ENCODE results near the gene ZNF786. TPM values are rescaled to one million over a fixed set of nuclear protein-coding genes. Genes with fewer than 3 reads are reported as not detected.
A peak's percentile ranks its signal among the peaks of the same experiment; 100 is the strongest.
"Not testable (repeated sequence)": the region's sequence is repeated elsewhere in the genome, so short reads cannot be mapped to it uniquely, and the experiment has no call there.

The ZNF786 gene
- total RNA-seq, 8 experiments from 2014 or later, result 2.5 to 15.6 (median 7.1) TPM

- in situ Hi-C loops (cut with MboI; ENCODE audit: low pct_unique_long_range_greater_than_20kb in 2 of 9, low sequenced_read_pairs in 9 of 9, unreplicated experiment in 9 of 9), result no loop called here
- no peak overlapping the region for H3K4me3 ChIP-seq
- WGBS, 10 experiments, result 81 to 100% (median 91%) methylated on average over 1 to 4 of the region's 4 CpGs; no CpG with 5 or more reads in 2 of the 10 experiments
- H3K27ac ChIP-seq, result no peak overlapping the region
- no peak for ATAC-seq (replicated peaks in 6 of 8)
- H3K4me1 ChIP-seq (replicated peaks in 1 of 2), result no peaks in the 10 kb centered on the region
Measured at GRCh38 chr7:149072438-149072775, 18.1 kb downstream of the ZNF786 start.

- WGBS, 10 experiments, result 65 to 100% (median 92%) methylated on average over 2 to 14 of the region's 46 CpGs; no CpG with 5 or more reads in 3 of the 10 experiments
- in situ Hi-C loops (cut with MboI; ENCODE audit: low pct_unique_long_range_greater_than_20kb in 2 of 9, low sequenced_read_pairs in 9 of 9, unreplicated experiment in 9 of 9), result no loop called here
- peak in 5 of 8 experiments; percentile 33 to 64 (median 42) for ATAC-seq (replicated peaks in 6 of 8)
- H3K4me3 ChIP-seq, result no peak overlapping the region
- no peaks in the 10 kb centered on the region for H3K4me1 ChIP-seq (replicated peaks in 1 of 2)
- H3K27ac ChIP-seq, result no peak overlapping the region
Measured at GRCh38 chr7:149071641-149072437, 18.7 kb downstream of the ZNF786 start.

DNA sequence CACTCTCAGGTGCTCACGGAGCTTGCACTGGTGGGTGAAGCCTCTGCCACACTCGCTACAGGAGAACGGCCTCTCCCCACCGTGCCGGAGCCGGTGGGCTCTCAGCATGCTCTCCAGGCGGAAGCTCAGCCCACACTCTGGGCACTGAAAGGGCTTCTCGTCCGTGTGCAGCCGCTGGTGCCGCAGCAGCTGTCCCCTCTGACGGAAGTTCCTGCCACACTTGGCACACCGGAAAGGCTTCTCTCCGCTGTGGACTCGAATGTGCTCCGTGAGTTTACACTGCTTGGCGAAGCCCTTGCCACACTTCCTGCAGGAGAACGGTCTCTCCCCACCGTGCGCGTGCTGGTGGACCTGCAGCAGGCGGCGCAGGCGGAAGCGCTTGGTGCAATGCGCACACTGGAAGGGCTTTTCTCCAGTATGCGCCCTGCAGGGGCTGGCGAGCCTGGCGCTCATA, 19.3 kb downstream of the ZNF786 start:
- Histone ChIP-seq H3K27ac (peak overlapping the region in 1 of 2 donors; percentile 37), H3K4me1 (replicated peaks in 1 of 2) (no peaks in the 10 kb centered on the region), H3K4me3 (no peak overlapping the region)
- 92 to 100% (median 100%) methylated on average over 1 to 14 of the region's 29 CpGs; no CpG with 5 or more reads in 3 of the 10 experiments for WGBS, 10 experiments
- ATAC-seq (replicated peaks in 6 of 8), result peak in 1 of 8 experiments; percentile 23
- in situ Hi-C loops (cut with MboI; ENCODE audit: low pct_unique_long_range_greater_than_20kb in 2 of 9, low sequenced_read_pairs in 9 of 9, unreplicated experiment in 9 of 9), result no loop called here

DNA sequence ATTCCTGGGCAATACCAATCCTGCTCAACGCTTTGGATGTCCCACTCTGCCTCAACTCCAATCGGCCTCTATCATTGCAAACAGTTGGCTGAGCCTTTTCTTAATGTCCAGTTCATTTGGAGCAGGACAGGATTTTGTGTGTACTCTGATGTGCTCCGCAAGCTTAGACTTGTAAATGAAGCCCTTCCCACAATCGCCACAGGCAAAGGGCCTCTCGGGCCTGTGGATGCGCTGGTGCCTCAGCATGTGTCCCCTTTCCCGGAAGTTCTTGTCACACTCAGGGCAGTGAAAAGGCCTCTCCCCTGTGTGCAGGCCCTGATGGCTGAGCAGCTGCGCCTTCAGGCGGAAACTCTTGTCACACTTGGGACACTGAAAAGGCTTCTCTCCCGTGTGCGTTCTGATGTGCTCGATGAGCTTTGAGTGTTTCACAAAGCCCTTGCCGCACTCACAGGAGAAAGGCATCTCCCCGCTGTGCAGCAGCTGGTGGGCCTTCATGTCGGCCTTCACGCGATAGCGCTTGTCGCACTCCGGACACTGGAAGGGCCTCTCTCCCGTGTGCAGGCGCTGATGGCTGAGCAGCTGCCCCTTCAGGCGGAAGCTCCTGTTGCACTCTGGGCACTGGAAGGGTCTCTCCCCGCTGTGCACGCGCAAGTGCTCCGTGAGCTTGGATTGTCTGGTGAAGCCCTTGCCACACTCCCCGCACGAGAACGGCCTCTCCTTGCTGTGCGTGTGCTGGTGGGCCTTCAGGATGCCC, 20.0 kb downstream of the ZNF786 start:
- H3K27ac ChIP-seq, result peak overlapping the region in 1 of 2 donors; percentile 37
- in situ Hi-C loops (cut with MboI; ENCODE audit: low pct_unique_long_range_greater_than_20kb in 2 of 9, low sequenced_read_pairs in 9 of 9, unreplicated experiment in 9 of 9), result no loop called here
- peaks cover 0 to 2% of the 10 kb centered on the region in 2 donors for H3K4me1 ChIP-seq (replicated peaks in 1 of 2)
- no peak overlapping the region for H3K4me3 ChIP-seq
- ATAC-seq (replicated peaks in 6 of 8), result peak in 2 of 8 experiments; percentile 3 to 30
- WGBS, 10 experiments, result 74 to 100% (median 86%) methylated on average over 1 to 22 of the region's 31 CpGs; no CpG with 5 or more reads in 3 of the 10 experiments

- Histone ChIP-seq H3K27ac (no peak overlapping the region), H3K4me3 (no peak overlapping the region), H3K4me1 (replicated peaks in 1 of 2) (peaks cover 5 to 6% of the 10 kb centered on the region in 2 donors)
- no peak for ATAC-seq (replicated peaks in 6 of 8)
- 50 to 92% (median 80%) methylated on average over 1 to 4 of the region's 4 CpGs; no CpG with 5 or more reads in 3 of the 10 experiments for WGBS, 10 experiments
- in situ Hi-C loops (cut with MboI; ENCODE audit: low pct_unique_long_range_greater_than_20kb in 2 of 9, low sequenced_read_pairs in 9 of 9, unreplicated experiment in 9 of 9), result no loop called here
Measured at GRCh38 chr7:149067869-149068268, 22.6 kb downstream of the ZNF786 start.

DNA sequence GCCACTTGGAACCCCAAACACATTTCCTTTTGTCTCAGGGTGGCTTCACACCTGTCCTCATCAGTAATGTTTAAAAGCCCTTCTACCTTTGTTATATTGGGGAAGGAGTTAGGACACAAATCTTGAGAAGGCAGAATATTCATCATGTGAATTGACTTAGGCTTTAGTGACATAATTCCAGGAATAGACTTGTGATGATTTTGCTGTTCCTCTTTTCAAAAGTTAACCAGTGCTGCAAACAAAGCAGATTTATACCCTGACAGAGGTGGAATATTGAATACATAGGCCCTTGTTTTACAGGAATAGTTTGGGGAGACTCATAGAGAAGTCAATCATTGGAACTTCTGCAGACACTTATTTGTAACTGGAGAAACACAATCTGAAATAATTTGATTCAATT, 27.0 kb downstream of the ZNF786 start:
- H3K27ac ChIP-seq, result no peak overlapping the region

DNA sequence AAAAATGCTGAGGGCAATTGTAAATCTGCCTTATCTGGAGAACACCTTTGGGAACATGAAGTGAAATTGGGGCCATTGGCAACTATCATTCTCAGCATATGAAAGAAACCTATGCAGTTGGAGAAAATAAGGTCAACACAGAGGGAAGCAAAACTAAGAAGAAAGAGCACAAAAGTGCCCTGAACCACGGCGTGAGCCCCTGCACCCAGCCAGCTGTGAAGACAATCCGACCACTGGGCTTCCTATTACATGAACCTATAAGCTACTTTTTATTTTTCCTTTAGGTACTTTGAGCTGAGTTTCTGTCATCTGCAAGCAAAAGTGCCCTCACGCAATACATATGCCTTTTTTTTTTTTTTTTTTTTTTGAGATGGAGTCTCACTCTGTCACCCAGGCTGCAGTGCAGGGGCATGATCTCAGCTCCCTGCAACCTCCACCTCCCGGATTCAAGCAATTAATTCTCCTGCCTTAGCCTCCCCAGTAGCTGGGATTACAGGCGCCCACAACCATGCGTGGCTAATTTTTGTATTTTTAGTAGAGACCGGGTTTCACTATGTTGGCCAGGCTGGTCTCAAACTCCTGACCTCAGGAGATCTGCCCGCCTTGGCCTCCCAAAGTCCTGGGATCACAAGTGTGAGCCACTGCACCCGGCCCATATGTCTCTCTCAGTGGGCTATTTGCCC, 28.2 kb downstream of the ZNF786 start:
- ATAC-seq (replicated peaks in 6 of 8); H3K27ac ChIP-seq; in situ Hi-C loops (cut with MboI; ENCODE audit: low pct_unique_long_range_greater_than_20kb in 2 of 9, low sequenced_read_pairs in 9 of 9, unreplicated experiment in 9 of 9); H3K4me1 ChIP-seq (replicated peaks in 1 of 2); H3K4me3 ChIP-seq: not testable (repeated sequence)
- WGBS, 10 experiments, result 33 to 100% (median 89%) methylated on average over 3 to 8 of the region's 10 CpGs; no CpG with 5 or more reads in 2 of the 10 experiments

More for the DNA sequence above, 27.0 kb downstream of the ZNF786 start:
- no peak for ATAC-seq (replicated peaks in 6 of 8)
- Histone ChIP-seq H3K4me3 (no peak overlapping the region), H3K4me1 (replicated peaks in 1 of 2) (peaks cover 5 to 6% of the 10 kb centered on the region in 2 donors)
- in situ Hi-C loops (cut with MboI; ENCODE audit: low pct_unique_long_range_greater_than_20kb in 2 of 9, low sequenced_read_pairs in 9 of 9, unreplicated experiment in 9 of 9), result no loop called here

DNA sequence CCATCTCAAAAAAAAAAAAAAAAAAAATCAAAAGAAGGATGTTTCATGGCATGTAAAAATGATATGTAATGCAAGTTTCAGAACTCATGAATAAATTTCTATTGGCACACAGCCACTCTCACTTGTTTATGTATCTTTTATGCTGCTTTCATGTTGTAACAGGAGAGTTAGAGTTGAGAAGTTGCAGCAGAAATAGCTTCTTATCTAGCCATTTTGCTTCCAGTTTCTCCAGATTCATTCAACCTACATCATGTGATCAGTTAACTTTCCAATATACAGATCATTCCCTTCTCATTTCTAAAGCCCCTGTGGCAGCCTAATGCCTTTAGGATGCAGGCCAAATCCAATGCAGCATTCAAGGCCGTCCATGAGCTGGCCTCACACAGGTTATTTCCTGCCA, 30.4 kb downstream of the ZNF786 start:
- peak in 1 of 8 experiments; percentile 16 for ATAC-seq (replicated peaks in 6 of 8)
- in situ Hi-C loops (cut with MboI; ENCODE audit: low pct_unique_long_range_greater_than_20kb in 2 of 9, low sequenced_read_pairs in 9 of 9, unreplicated experiment in 9 of 9), result no loop called here

DNA sequence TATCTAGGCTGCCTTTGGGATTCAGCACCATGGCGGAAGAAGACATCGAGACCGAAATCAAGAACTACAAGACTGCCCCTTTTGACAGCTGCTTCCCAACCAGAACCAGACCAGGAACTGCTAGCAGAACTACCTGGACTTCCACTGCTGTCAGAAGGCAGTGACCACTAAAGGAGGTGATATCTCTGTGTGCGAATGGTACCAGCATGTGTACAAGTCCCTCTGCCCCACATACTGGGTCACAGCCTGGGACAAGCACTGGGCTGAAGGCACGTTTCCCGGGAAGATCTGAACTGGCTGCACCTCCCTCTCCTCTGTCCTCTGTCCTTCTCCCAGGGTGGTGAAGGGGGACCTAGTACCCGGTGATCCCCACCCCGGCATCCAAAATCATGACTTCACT, 36.6 kb downstream of the ZNF786 start:
- 78 to 100% (median 84%) methylated on average over 1 to 6 of the region's 8 CpGs; no CpG with 5 or more reads in 2 of the 10 experiments for WGBS, 10 experiments
- no peaks in the 10 kb centered on the region for H3K4me1 ChIP-seq (replicated peaks in 1 of 2)
- H3K4me3 ChIP-seq, result no peak overlapping the region
- no peak for ATAC-seq (replicated peaks in 6 of 8)
- H3K27ac ChIP-seq, result no peak overlapping the region
- in situ Hi-C loops (cut with MboI; ENCODE audit: low pct_unique_long_range_greater_than_20kb in 2 of 9, low sequenced_read_pairs in 9 of 9, unreplicated experiment in 9 of 9), result no loop called here

More for the DNA sequence above, 30.4 kb downstream of the ZNF786 start:
- Histone ChIP-seq H3K4me3 (no peak overlapping the region), H3K27ac (no peak overlapping the region), H3K4me1 (replicated peaks in 1 of 2) (peaks cover 3 to 6% of the 10 kb centered on the region in 2 donors)
- 17 to 100% (median 56%) methylated on average over 1 of the region's 1 CpG; no CpG with 5 or more reads in 4 of the 10 experiments for WGBS, 10 experiments

DNA sequence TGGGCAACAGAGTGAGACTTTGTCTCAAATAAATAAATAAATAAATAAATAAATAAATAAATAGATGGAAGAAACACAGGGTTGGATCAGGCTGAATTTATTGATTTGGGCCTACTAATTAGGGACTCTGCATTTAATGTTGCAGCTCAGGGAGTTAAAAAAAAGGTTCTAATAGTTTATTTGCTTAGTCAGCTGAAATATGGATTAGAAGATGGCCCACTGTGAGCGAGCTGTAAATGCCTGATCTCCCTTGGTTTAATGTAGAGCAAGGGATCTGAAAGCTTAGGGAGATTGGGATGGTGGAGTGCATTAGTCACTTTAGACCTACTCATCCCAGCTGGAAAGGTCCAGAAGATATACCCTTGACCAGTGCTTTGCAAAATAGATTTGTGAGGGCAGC, 37.1 kb downstream of the ZNF786 start:
- in situ Hi-C loops (cut with MboI; ENCODE audit: low pct_unique_long_range_greater_than_20kb in 2 of 9, low sequenced_read_pairs in 9 of 9, unreplicated experiment in 9 of 9), result no loop called here
- H3K4me3 ChIP-seq, result no peak overlapping the region
- no peak for ATAC-seq (replicated peaks in 6 of 8)

GRCh38 chr7:149050941-149051340, 39.6 kb downstream of the ZNF786 start:
- no peaks in the 10 kb centered on the region for H3K4me1 ChIP-seq (replicated peaks in 1 of 2)
- 69 to 100% (median 92%) methylated on average over 1 to 3 of the region's 3 CpGs; no CpG with 5 or more reads in 3 of the 10 experiments for WGBS, 10 experiments
- ATAC-seq (replicated peaks in 6 of 8), result no peak
- no peak overlapping the region for H3K27ac ChIP-seq
- H3K4me3 ChIP-seq, result no peak overlapping the region
- in situ Hi-C loops (cut with MboI; ENCODE audit: low pct_unique_long_range_greater_than_20kb in 2 of 9, low sequenced_read_pairs in 9 of 9, unreplicated experiment in 9 of 9), result no loop called here

More for the DNA sequence above, 37.1 kb downstream of the ZNF786 start:
- Histone ChIP-seq H3K4me1 (replicated peaks in 1 of 2) (no peaks in the 10 kb centered on the region), H3K27ac (no peak overlapping the region)
- WGBS, 10 experiments, result 43 to 100% (median 82%) methylated on average over 1 of the region's 1 CpG; no CpG with 5 or more reads in 4 of the 10 experiments

DNA sequence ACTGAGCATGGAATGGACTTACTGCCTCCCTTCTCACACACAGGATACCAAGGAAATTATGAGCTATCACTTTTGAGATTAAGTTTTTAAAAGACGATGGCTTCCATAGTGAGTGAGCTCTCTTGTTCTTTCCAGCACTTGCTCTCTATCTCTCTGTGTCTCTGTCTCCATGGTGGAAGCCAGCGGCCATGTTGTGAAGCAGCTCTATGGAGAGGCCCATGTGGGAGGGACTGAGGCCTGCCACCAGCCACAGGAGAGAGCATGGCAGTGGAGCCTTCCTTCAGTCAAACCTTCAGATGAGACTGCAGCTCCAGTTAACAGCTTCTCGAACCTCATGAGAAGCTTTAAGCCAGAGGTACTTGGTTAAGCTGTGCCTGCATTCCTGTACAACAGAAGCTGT, 41.7 kb downstream of the ZNF786 start:
- in situ Hi-C loops (cut with MboI; ENCODE audit: low pct_unique_long_range_greater_than_20kb in 2 of 9, low sequenced_read_pairs in 9 of 9, unreplicated experiment in 9 of 9), result no loop called here
- no peak for ATAC-seq (replicated peaks in 6 of 8)
- Histone ChIP-seq H3K4me3 (no peak overlapping the region), H3K4me1 (replicated peaks in 1 of 2) (no peaks in the 10 kb centered on the region), H3K27ac (no peak overlapping the region)
- 63 to 100% (median 75%) methylated on average over 1 to 3 of the region's 3 CpGs; no CpG with 5 or more reads in 1 of the 10 experiments for WGBS, 10 experiments

DNA sequence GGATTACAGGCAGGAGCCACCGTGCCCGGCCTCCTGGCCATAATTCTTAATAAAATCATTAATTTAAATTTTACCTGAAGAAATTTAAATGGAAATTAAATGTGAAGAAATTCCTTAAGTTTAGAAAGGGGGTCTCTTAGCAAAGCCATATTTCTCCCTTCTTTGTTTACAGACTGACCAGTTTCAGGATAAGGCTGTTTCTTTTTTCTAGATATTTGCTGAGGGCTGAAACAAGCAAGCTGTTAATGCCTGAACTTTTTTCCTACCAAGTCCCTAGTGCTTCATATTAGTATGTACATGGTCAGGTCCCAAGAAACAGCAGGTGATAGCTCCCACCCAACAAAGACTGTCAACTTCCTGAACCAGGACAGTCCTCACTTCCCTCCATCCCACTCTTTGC, 44.1 kb downstream of the ZNF786 start:
- in situ Hi-C loops (cut with MboI; ENCODE audit: low pct_unique_long_range_greater_than_20kb in 2 of 9, low sequenced_read_pairs in 9 of 9, unreplicated experiment in 9 of 9), result no loop called here
- no peak for ATAC-seq (replicated peaks in 6 of 8)
- 73 to 100% (median 100%) methylated on average over 2 of the region's 2 CpGs; no CpG with 5 or more reads in 7 of the 10 experiments for WGBS, 10 experiments

More for the DNA sequence above, 44.1 kb downstream of the ZNF786 start:
- no peak overlapping the region for H3K27ac ChIP-seq
- H3K4me3 ChIP-seq, result no peak overlapping the region
- H3K4me1 ChIP-seq (replicated peaks in 1 of 2), result no peaks in the 10 kb centered on the region

Data from motor neuron (in vitro differentiated cells).